Panc1 (cell line): ENCODE results near the gene LZTS3.

ENCODE experiments used
- CTCF ChIP-seq: fragments of 450-650 bp; IDR thresholded peaks from 2 replicates; pipeline ENCODE4 v1.5.1; 2017; ENCODE audit warnings: mild to moderate bottlenecking
- POLR2AphosphoS5 ChIP-seq: IDR thresholded peaks from 2 replicates; pipeline ENCODE4 v1.6.1; 2012; ENCODE audit warnings: mild to moderate bottlenecking, low read depth, low read length, moderate library complexity
- REST ChIP-seq, 2 experiments: IDR thresholded peaks; 2 replicates each; pipeline ENCODE4 v1.6.1; 2011 to 2012; ENCODE audit warnings: low read depth in 2 of 2, control low read depth in 1 of 2, low read length in 1 of 2, mild to moderate bottlenecking in 1 of 2, moderate library complexity in 1 of 2; ENCODE audit not compliant: insufficient read depth in 1 of 2

- TF ChIP-seq CTCF (no peak), POLR2AphosphoS5 (no peak), REST (IDR thresholded peaks at IDR 0.05; ENCODE audit: insufficient read depth in 1 of 2, low read depth in 2 of 2, low read length in 1 of 2) (no peak)
These were observed 6.4 kb downstream of the LZTS3 start for GRCh38 chr20:3166913-3167342.
